Stimulated activated CD4-positive, alpha-beta T cell treated with anti-CD3 and anti-CD28 coated beads, Interleukin-4, amount 100 ng/mL, for 48 hours (primary cell): Measurements from ENCODE around the gene CAMSAP1.

Source experiments
- DNase-seq, 2 donors: peaks; one replicate each; pipeline ENCODE4 v3.0.0-alpha.2; 2020; ENCODE audit warnings: low read depth in 2 of 2

CAMSAP1 gene

GRCh38 chr9:135774794-135775525 is 132.4 kb downstream of the CAMSAP1 start:
- no peak for DNase-seq

DNA sequence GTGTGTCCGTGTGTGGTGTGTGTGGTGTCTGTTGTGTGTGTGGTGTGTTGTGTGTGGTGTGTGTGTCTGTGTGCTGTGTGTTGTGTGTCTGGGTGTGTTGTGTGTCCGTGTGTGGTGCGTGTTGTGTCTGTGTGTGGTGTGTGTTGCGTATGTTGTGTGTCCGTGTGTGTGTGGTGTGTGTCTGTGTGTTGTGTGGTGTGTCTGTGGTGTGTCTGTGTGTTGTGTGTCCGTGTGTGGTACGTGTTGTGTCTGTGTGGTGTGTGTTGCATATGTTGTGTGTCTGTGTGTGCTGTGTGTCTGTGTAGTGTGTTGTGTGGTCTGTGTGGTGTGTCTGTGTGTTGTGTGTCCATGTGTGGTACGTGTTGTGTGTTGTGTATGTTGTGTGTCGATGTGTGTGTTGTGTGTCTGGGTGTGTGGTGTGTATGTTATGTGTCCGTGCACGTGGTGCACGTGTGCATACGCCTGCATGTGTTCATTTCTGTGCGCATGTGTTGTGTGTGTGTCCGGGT is 133.1 kb downstream of the CAMSAP1 start:
- DNase-seq: no peak

DNA sequence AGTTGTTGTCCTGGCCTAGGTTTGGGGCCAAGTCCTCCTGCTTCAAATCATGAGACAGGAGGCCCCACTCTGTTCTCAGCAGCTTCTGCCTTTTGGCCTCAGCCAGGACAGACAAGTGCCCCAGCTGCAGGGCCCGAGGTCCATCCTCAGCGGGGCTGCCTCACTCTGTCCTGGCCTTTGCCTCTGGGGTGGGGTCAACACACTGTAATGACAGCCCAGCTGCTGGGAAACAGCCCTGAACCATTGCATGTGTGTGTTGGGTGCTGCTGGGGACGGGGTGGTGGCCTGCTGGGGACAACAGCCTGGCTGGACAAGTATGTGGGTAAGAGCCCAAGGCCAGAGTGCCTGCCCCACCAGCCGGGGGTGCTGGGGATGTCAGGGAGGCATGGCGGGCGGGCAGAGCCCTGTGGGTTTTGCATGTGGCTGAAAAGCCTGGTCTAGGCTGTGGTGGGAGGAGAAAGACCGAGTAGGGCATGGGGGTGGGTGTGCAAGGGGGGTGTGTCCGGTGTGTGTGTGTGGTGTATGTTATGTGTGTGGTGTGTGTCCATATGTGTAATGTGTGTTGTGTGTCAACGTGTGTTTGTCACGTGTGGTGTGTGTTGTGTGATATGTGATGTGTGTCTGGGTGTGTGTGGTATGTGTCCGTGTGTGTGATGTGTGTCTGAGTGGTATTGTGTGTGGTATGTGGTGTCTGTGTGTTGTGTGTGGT is 133.7 kb downstream of the CAMSAP1 start:
- no peak for DNase-seq

- no peak for DNase-seq
Observed at GRCh38 chr9:135772702-135773493, 134.4 kb downstream of the CAMSAP1 start.

DNA sequence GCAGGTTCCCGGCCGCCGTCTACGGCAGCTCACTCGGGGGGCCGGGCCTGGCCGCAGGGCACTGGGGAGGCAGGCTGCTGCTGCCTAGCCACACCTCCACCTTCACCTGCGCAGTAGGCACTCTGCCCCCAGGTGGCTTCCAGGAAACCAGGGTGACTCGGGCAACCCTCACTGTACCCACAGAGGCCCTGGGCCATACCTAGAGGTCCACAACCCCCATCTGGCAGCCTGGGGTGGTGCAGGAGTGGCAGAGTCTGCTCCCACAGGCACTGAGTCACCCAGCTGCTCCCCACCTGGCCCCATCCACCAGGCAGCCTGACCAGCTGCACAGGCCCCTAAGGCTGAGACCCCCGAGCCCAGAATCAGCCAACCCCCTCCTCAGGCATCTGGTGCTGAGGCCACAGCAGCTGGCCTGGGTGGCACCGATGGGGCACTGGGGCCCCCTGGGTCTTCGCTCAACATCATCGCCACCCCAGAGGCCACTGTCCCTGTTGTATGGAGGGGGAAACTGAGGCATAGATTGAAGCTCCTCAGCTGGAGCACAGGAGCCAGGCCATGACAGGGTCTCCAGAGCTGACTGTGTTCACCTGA is 135.2 kb downstream of the CAMSAP1 start:
- DNase-seq: no peak

GRCh38 chr9:135771401-135772051 is 135.8 kb downstream of the CAMSAP1 start:
- DNase-seq: no peak

GRCh38 chr9:135770771-135771170 is 136.6 kb downstream of the CAMSAP1 start:
- DNase-seq: no peak

DNA sequence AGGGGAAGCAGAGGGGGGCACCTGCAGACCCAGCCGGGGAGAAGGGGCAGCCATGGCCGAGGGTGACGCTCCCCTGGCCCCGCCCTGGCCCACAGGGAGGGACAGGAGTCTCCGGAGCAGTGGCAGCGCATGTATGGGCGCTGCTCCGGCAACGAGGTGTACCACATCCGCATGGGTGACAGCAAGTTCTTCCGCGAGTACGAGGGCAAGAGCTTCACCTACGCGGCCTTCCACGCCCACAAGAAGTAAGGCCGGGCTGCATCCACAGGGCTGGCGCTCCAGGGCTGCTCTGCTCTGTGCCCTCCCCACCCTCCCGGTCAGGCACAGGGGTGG is 137.2 kb downstream of the CAMSAP1 start:
- DNase-seq: no peak

GRCh38 chr9:135769489-135770202 is 137.7 kb downstream of the CAMSAP1 start:
- no peak for DNase-seq

DNA sequence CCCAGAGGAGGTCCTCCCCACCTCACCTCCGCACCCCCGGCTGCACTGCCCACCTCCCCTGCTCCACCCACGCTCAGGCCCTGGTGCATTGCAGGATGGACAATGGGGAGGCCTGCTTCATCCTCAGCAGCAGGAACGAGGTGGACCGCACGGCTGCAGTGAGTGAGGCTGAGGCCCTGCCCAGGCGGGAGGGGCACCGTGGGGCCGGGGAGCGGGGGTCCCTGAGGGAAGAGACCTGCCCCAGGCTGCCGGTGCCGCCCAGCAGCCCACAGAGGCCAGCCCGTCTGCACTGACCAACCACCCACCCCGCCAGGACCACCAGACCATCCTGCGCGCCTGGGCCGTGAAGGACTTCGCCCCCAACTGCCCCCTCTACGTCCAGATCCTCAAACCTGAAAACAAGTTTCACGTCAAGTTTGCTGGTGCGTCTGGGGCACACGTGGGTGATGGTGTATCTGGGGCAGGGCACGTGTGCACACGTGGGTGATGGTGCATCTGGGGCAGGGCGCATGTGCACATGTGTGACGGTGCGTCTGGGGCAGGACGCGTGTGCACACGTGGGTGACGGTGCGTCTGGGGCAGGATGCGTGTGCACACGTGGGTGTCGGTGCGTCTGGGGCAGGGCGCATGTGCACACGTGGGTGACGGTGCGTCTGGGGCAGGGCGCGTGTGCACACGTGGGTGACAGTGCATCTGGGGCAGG is 138.7 kb downstream of the CAMSAP1 start:
- no peak for DNase-seq

GRCh38 chr9:135766707-135767106 is 140.6 kb downstream of the CAMSAP1 start:
- DNase-seq: no peak

DNA sequence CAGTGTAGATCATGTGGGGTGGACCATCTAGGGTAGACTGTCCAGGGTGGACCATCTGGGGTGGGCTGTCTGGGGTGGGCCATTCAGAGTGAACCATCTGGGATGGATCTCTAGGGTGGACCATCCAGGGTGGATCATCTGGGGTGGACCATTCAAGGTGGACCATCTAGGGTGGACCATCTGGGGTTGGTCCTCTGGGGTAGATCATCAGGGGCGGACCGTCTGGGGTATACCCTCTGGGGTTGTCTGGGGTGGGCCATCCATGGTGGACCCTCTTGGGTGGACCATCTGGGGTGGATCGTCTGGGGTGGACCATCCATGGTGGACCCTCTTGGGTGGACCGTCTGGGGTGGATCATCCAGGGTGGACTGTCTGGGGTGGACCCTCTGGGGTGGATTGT is 141.1 kb downstream of the CAMSAP1 start:
- no peak for DNase-seq

DNA sequence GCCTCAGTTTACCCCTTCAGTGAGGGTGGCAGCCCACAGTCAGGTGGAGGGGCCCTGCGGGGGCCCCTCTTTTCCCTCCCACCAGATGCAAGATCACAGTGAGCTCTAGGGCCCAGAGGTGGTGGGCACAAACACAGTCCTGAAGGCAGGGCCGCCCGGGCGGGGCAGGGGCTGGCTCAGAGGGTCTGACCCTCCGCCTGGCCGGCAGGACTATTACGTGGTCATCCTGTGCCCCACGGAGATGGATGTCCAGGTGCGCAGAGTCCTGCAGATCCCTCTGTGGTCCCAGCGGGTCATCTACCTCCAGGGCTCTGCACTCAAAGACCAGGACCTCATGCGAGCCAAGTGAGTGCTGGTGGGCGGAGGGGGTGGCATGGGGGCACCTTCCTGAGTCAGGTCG is 141.9 kb downstream of the CAMSAP1 start:
- DNase-seq: no peak

DNA sequence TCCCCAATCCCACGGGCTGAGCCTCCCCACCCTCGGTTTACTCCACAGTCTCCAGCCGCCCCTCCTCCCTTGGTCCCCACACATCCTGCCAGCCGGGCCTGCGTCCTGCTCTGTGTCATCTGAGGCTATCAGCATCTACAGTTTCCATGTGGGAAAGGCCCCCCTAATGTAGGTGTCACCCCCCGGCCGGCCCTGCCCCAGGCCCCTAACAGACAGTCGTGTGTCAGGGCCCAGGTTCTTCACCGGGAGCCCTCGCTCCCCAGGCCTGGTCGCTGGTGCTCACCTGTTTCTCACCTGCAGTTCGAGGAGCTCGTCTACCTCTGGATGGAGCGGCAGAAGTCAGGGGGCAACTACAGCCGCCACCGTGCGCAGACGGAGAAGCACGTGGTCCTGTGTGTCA is 142.6 kb downstream of the CAMSAP1 start:
- no peak for DNase-seq

GRCh38 chr9:135763716-135764446 is 143.5 kb downstream of the CAMSAP1 start:
- DNase-seq: no peak

DNA sequence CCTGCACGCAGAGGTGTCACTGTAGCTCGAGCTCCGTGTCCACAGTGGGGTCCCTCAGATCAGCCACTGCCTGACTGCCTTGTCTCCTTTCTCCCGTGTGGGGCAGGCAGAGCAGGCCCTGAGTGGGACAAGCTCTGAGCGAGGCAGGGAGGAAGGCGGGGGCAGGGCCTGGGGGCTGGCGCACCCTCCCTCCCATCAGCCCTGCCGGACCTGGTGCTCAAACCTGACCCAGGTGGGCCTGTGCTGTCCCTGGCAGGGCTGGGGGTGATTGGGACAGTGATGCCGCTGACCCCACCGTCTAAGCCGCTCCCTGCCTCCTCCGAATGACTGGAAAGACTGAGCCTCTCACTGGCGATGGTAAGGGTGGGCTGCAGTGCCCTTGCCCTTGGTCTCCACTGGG is 144.4 kb downstream of the CAMSAP1 start:
- no peak for DNase-seq

- no peak for DNase-seq
Observed at GRCh38 chr9:135761845-135762168, 145.5 kb downstream of the CAMSAP1 start.

GRCh38 chr9:135761150-135761844 is 146.0 kb downstream of the CAMSAP1 start:
- DNase-seq: no peak

- no peak for DNase-seq
Observed at GRCh38 chr9:135760465-135760864, 146.9 kb downstream of the CAMSAP1 start.
